K562 (cell line): ENCODE data around the gene USP48. TPM values are rescaled to one million over a fixed set of nuclear protein-coding genes. Genes with fewer than 3 reads are reported as not detected.

Experiments
- BRD9 ChIP-seq: fragments of 450-650 bp; IDR thresholded peaks from 2 replicates; pipeline ENCODE4 v1.6.1; 2018; ENCODE audit warnings: low read depth; ENCODE audit not compliant: partially characterized antibody
- E2F3 ChIP-seq: fragments of 250-450 bp; sonication (Bioruptor Pico); IDR thresholded peaks from 2 replicates; pipeline ENCODE4 v1.4.0; 2020; ENCODE audit warnings: mild to moderate bottlenecking
- ETV1 ChIP-seq: fragments of 450-650 bp; conservative IDR thresholded peaks from 2 replicates; pipeline ENCODE4 v1.6.1; 2016; ENCODE audit warnings: missing genetic modification characterization, control low read depth, low read depth, missing compliant biosample characterization
- ETV5 ChIP-seq: sonication (generic); formaldehyde crosslinking; IDR thresholded peaks from 2 replicates; pipeline ENCODE4 v1.4.0; 2020; ENCODE audit warnings: low read depth, mild to moderate bottlenecking, missing genetic modification reagents
- GTF3C2 ChIP-seq: IDR thresholded peaks from 3 replicates; pipeline ENCODE4 v1.6.1; 2011; ENCODE audit warnings: borderline replicate concordance, mild to moderate bottlenecking, moderate library complexity; ENCODE audit not compliant: insufficient read length; ENCODE audit errors: extremely low read depth
- HMG20A ChIP-seq: fragments of 450-650 bp; formaldehyde crosslinking; conservative IDR thresholded peaks from 2 replicates; pipeline ENCODE4 v1.4.0; 2020; ENCODE audit warnings: mild to moderate bottlenecking, mixed read lengths
- IFI16 ChIP-seq: fragments of 250-450 bp; sonication (Bioruptor Pico); IDR thresholded peaks from 2 replicates; pipeline ENCODE4 v2.1.2; 2022; ENCODE audit warnings: mild to moderate bottlenecking, inconsistent platforms
- POLR2B ChIP-seq: fragments of 450-650 bp; IDR thresholded peaks from 2 replicates; pipeline ENCODE4 v1.6.1; 2018; ENCODE audit warnings: low read depth; ENCODE audit not compliant: partially characterized antibody
- RFX5 ChIP-seq: IDR thresholded peaks from 2 replicates; pipeline ENCODE4 v1.6.1; 2011; ENCODE audit warnings: low read depth, mild to moderate bottlenecking, improper control_type of control experiment, low read length
- RNF2 ChIP-seq: sonication (generic); IDR thresholded peaks from 2 replicates; pipeline ENCODE4 v1.6.1; 2016
- SMAD2 ChIP-seq: fragments of 150-350 bp; IDR thresholded peaks from 2 replicates; pipeline ENCODE4 v1.6.1; 2014; ENCODE audit warnings: low read depth, mild to moderate bottlenecking, low read length
- SRSF7 ChIP-seq: fragments of 200-400 bp; formaldehyde crosslinking; optimal IDR thresholded peaks from 2 replicates; pipeline ENCODE3; 2017; ENCODE audit warnings: mild to moderate bottlenecking, low read depth, low read length
- STAT5A ChIP-seq: IDR thresholded peaks from 2 replicates; pipeline ENCODE4 v1.6.1; 2012; ENCODE audit warnings: low read length, inconsistent platforms, borderline replicate concordance
- SUPT5H ChIP-seq: fragments of 450-650 bp; IDR thresholded peaks from 2 replicates; pipeline ENCODE4 v1.6.1; 2016
- ZFX ChIP-seq: sonication (generic); formaldehyde crosslinking; IDR thresholded peaks from 2 replicates; pipeline ENCODE4 v1.8.0; 2022; ENCODE audit warnings: mild to moderate bottlenecking, missing genetic modification reagents, moderate library complexity
- ZNF133 ChIP-seq: fragments of 250-450 bp; sonication (Bioruptor Pico); IDR thresholded peaks from 2 replicates; pipeline ENCODE4 v1.4.0; 2020; ENCODE audit warnings: mild to moderate bottlenecking
- ZNF143 ChIP-seq: sonication (generic); formaldehyde crosslinking; IDR thresholded peaks from 2 replicates; pipeline ENCODE4 v1.9.0; 2022; ENCODE audit warnings: mild to moderate bottlenecking, missing genetic modification reagents
- ZNF174 ChIP-seq: fragments of 250-450 bp; sonication (Bioruptor Pico); IDR thresholded peaks from 2 replicates; pipeline ENCODE4 v1.4.0; 2020; ENCODE audit warnings: mild to moderate bottlenecking
- ZNF184 ChIP-seq: sonication (generic); formaldehyde crosslinking; IDR thresholded peaks from 2 replicates; pipeline ENCODE4 v1.5.0; 2020; ENCODE audit warnings: missing genetic modification reagents
- ZNF212 ChIP-seq: fragments of 450-650 bp; formaldehyde crosslinking; IDR thresholded peaks from 2 replicates; pipeline ENCODE4 v1.4.0; 2020; ENCODE audit warnings: mild to moderate bottlenecking
- ZNF75A ChIP-seq: fragments of 450-650 bp; formaldehyde crosslinking; IDR thresholded peaks from 2 replicates; pipeline ENCODE4 v1.4.0; 2020; ENCODE audit warnings: mild to moderate bottlenecking
- ZNF76 ChIP-seq: fragments of 250-450 bp; sonication (Bioruptor Pico); IDR thresholded peaks from 2 replicates; pipeline ENCODE4 v1.4.0; 2020; ENCODE audit warnings: mild to moderate bottlenecking, moderate library complexity, borderline replicate concordance
- polyA plus RNA-seq, 8 experiments: library from polyadenylated mRNA; depleted of rRNA in 4 of 8; stranded (reverse) in 5 of 8; unstranded in 3 of 8; fragments of >200 nt; fragmentation: Nextera tagmentation in 2 of 8; fragmentation: Illumina TruSeq in 1 of 8; extraction: Ambion mirVana in 2 of 8; extraction: Trizol in 1 of 8; gene quantifications; 2 replicates each; pipeline versions ENCODE4 v1.2.1 to v1.2.3, GENCODE V29; 2011 to 2014; ENCODE audit warnings: inconsistent platforms in 1 of 8, missing spikeins in 1 of 8
- total RNA-seq, 7 experiments: library from RNA; depleted of rRNA in 6 of 7; stranded (reverse); fragments of >200 nt in 6 of 7; fragmentation: Illumina TruSeq in 2 of 7; extraction: Trizol in 2 of 7; gene quantifications; 2 replicates each; pipeline versions ENCODE4 v1.2.1 to v1.2.3, GENCODE V29; 2011 to 2021; ENCODE audit warnings: low replicate concordance in 1 of 7
- TF ChIP-seq, protein P1 (sequence below): conservative IDR thresholded peaks from 2 replicates; pipeline ENCODE4 v1.6.1; 2011; ENCODE audit warnings: low read depth, mild to moderate bottlenecking, low read length; ENCODE audit not compliant: control insufficient read depth
- TF ChIP-seq, protein P2 (sequence below): fragments of 450-650 bp; formaldehyde crosslinking; IDR thresholded peaks from 2 replicates; pipeline ENCODE4 v1.4.0; 2022; ENCODE audit warnings: missing genetic modification characterization
- TF ChIP-seq, protein P3 (sequence below): fragments of 250-450 bp; sonication (Bioruptor Pico); IDR thresholded peaks from 2 replicates; pipeline ENCODE4 v1.8.0; 2022; ENCODE audit warnings: moderate library complexity, mild to moderate bottlenecking, inconsistent platforms

Gene USP48
- total and polyA plus RNA-seq, 9 of the 15 experiments (the other 6 are each of a cell fraction or from before 2014, with no cell fraction given) = 23.3 to 123 (median 106) TPM

DNA sequence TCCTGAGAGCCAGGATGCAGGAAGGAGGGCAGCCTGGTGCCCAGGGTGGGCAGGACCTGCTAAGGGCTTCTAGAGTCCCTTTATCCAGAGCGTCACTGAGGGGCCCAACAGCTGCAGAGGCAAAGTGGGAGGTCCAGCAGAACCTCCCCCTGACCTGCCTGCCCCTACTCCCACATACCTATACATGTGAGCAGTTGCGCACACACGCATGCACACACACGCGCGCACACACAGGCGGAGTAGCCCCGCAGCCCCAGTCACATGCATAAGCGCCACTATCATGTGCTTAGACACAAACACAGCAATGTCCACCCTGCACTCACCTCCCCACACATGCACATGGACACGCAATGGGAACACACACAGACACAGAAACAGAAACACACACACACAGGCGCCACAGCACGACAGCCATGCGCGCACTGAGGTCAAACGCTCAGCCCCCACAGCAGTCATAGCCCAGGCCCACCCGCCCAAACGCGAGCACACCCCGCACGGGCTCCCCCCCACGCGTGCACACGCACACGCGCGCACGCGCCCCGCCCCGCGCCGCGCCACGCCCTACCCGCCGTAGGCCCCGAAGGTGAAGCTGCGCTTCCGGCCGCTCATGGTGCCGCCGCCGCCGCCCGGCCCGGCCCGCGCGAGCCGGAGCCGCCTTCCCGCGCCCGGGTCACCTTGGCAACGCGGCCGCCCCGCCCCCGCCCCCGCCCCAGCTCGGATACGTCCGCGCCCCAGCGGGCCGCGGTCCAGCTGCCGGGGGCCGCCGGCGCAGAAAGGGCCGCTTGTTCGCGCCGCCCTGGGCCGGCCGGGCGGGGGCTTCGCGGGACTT, 131.5 kb downstream of the USP48 start (continued):
- TF ChIP-seq, protein P1, sequence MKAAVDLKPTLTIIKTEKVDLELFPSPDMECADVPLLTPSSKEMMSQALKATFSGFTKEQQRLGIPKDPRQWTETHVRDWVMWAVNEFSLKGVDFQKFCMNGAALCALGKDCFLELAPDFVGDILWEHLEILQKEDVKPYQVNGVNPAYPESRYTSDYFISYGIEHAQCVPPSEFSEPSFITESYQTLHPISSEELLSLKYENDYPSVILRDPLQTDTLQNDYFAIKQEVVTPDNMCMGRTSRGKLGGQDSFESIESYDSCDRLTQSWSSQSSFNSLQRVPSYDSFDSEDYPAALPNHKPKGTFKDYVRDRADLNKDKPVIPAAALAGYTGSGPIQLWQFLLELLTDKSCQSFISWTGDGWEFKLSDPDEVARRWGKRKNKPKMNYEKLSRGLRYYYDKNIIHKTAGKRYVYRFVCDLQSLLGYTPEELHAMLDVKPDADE = peak; percentile 54
- TF ChIP-seq GTF3C2 (no peak), BRD9 (no peak), IFI16 (CRISPR knock-in tag) (peak; percentile 31; the same call in 1 of the 2 replicates), ETV1 (tag) (no peak), ZFX (CRISPR knock-in tag) (peak; percentile 34; the same call in 1 of the 2 replicates), RFX5 (no peak), SMAD2 (no peak), ZNF76 (CRISPR knock-in tag) (no peak), STAT5A (no peak), ZNF174 (no peak), E2F3 (0 out of 2 replicates have a peak, but pooled peaks have one; percentile 19), POLR2B (no peak), SRSF7 (no peak), ZNF212 (CRISPR knock-in tag) (no peak), ZNF75A (CRISPR knock-in tag) (no peak), SUPT5H (no peak), ZNF143 (no peak), ZNF184 (CRISPR knock-in tag) (no peak), HMG20A (CRISPR knock-in tag) (no peak), ETV5 (CRISPR knock-in tag) (0 out of 2 replicates have a peak, but pooled peaks have one; percentile 16), RNF2 (no peak), ZNF133 (CRISPR knock-in tag) (no peak)
- TF ChIP-seq, protein P2, sequence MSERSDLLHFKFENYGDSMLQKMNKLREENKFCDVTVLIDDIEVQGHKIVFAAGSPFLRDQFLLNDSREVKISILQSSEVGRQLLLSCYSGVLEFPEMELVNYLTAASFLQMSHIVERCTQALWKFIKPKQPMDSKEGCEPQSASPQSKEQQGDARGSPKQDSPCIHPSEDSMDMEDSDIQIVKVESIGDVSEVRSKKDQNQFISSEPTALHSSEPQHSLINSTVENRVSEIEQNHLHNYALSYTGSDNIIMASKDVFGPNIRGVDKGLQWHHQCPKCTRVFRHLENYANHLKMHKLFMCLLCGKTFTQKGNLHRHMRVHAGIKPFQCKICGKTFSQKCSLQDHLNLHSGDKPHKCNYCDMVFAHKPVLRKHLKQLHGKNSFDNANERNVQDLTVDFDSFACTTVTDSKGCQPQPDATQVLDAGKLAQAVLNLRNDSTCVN (CRISPR knock-in tag) = peak; percentile 65; the same call in 1 of the 2 replicates
- TF ChIP-seq, protein P3, sequence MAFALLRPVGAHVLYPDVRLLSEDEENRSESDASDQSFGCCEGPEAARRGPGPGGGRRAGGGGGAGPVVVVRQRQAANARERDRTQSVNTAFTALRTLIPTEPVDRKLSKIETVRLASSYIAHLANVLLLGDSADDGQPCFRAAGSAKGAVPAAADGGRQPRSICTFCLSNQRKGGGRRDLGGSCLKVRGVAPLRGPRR (CRISPR knock-in tag) = 0 out of 2 replicates have a peak, but pooled peaks have one; percentile 15
